Stimulated activated CD8-positive, alpha-beta memory T cell treated with anti-CD3 and anti-CD28 coated beads, Interleukin-12 subunit alpha, Interleukin-12 subunit beta, amount 100 ng/mL, for 24 hours (primary cell): ENCODE results near the gene SH3RF3.

Experiments
- DNase-seq: peaks from one replicate; pipeline ENCODE4 v3.0.0-alpha.2; 2020; ENCODE audit errors: extremely low read depth

SH3RF3 gene

GRCh38 chr2:109468893-109469292 lies 339.9 kb downstream of the SH3RF3 start:
- DNase-seq, result no peak

GRCh38 chr2:109471658-109472057 lies 342.7 kb downstream of the SH3RF3 start:
- no peak for DNase-seq

GRCh38 chr2:109472331-109472959 lies 343.4 kb downstream of the SH3RF3 start:
- DNase-seq, result no peak

GRCh38 chr2:109472974-109473373 lies 344.0 kb downstream of the SH3RF3 start:
- no peak for DNase-seq

GRCh38 chr2:109473616-109474318 lies 344.8 kb downstream of the SH3RF3 start:
- no peak for DNase-seq

GRCh38 chr2:109474319-109474825 lies 345.4 kb downstream of the SH3RF3 start:
- DNase-seq, result no peak

- no peak for DNase-seq
These were observed 346.7 kb downstream of the SH3RF3 start for GRCh38 chr2:109475531-109476210.

- no peak for DNase-seq
These were observed 347.8 kb downstream of the SH3RF3 start for GRCh38 chr2:109476641-109477441.

GRCh38 chr2:109478906-109479493 lies 350.0 kb downstream of the SH3RF3 start:
- no peak for DNase-seq

GRCh38 chr2:109479804-109480203 lies 350.8 kb downstream of the SH3RF3 start:
- DNase-seq, result no peak

GRCh38 chr2:109480486-109481195 lies 351.6 kb downstream of the SH3RF3 start:
- no peak for DNase-seq

GRCh38 chr2:109481196-109481555 lies 352.2 kb downstream of the SH3RF3 start:
- no peak for DNase-seq

GRCh38 chr2:109481599-109481998 lies 352.6 kb downstream of the SH3RF3 start:
- no peak for DNase-seq

- no peak for DNase-seq
These were observed 353.4 kb downstream of the SH3RF3 start for GRCh38 chr2:109482361-109482861.

GRCh38 chr2:109486711-109487535 lies 357.9 kb downstream of the SH3RF3 start:
- DNase-seq, result no peak

- DNase-seq, result no peak
These were observed 358.5 kb downstream of the SH3RF3 start for GRCh38 chr2:109487536-109487869.

- DNase-seq, result no peak
These were observed 359.1 kb downstream of the SH3RF3 start for GRCh38 chr2:109487871-109488655.

GRCh38 chr2:109489296-109489695 lies 360.3 kb downstream of the SH3RF3 start:
- no peak for DNase-seq
